GM19438 (cell line): ENCODE data around the gene PICALM.
"Not testable (repeated sequence)": the region's sequence is repeated elsewhere in the genome, so short reads cannot be mapped to it uniquely, and the experiment has no call there.

Source experiments
- ATAC-seq: cut with Tn5 transposase; IDR thresholded peaks from one replicate; pipeline ENCODE4 v1.9.1; 2021; ENCODE audit warnings: low read depth; ENCODE audit not compliant: unreplicated experiment

The PICALM gene, protein sequence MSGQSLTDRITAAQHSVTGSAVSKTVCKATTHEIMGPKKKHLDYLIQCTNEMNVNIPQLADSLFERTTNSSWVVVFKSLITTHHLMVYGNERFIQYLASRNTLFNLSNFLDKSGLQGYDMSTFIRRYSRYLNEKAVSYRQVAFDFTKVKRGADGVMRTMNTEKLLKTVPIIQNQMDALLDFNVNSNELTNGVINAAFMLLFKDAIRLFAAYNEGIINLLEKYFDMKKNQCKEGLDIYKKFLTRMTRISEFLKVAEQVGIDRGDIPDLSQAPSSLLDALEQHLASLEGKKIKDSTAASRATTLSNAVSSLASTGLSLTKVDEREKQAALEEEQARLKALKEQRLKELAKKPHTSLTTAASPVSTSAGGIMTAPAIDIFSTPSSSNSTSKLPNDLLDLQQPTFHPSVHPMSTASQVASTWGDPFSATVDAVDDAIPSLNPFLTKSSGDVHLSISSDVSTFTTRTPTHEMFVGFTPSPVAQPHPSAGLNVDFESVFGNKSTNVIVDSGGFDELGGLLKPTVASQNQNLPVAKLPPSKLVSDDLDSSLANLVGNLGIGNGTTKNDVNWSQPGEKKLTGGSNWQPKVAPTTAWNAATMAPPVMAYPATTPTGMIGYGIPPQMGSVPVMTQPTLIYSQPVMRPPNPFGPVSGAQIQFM

DNA sequence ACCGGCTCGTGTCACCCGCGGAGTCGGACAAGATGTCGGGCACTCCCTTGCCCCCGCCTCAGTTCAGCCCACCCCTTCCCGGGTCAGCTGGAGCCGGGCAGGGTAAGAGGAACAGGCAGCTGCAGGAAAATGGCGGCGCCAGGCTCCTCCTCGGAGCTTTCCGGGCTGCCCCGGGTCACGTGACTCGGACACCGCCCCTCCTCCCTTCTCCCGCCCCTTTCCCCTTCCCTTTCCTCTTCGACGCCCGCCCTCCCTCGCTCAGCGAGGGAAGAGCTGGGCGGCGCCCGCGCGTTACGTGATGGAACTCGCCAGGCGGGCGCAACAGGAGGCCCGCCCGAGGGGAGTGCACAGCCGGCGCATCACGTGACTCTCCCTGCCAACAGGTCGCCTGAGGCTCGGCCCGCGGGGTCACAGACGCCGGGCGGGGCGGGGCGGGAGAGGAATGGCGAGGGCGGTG, at the start of gene PICALM:
Gene PICALM, minus strand, starts transcription at position 134 of the 457 bp plus-strand sequence. CDS start 304 bp downstream, outside the sequence.
- ATAC-seq, result peak; percentile 82

DNA sequence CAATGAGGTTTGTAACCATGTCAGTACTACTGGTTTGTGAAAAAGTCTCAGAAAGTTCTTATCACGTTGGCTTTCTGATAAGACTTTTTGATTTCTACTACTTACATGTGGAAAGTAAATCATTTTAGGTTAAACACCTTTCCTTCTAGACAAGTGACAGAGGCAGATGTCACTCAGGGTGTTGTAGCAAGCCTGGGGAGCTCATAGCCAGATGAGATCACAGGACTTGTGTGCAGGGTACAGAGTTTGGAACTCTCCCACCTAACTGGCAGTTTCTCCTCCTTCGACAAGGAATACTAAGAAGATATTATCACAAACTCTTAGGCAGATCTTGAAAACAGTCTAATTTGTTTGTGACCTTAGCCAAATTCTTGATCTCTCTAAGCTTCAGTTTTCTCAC, 49.4 kb upstream of the PICALM start:
- ATAC-seq, result no peak

DNA sequence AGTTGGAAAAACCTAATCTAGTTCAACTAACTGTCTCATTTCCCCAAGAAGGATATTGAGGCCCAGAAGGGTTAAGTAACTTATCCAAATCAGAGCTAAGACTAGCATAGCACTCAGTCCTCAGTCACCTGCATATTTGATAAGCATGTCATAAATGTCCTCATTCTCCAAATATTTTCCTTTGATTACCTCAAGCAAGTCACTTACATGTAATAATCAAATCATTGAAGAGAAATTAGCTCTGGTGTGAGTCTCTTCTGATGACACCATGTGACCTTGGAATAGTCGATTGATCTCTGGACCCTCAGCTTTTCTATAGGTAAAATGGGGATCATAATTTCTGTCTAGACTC, 48.8 kb upstream of the PICALM start:
- no peak for ATAC-seq

DNA sequence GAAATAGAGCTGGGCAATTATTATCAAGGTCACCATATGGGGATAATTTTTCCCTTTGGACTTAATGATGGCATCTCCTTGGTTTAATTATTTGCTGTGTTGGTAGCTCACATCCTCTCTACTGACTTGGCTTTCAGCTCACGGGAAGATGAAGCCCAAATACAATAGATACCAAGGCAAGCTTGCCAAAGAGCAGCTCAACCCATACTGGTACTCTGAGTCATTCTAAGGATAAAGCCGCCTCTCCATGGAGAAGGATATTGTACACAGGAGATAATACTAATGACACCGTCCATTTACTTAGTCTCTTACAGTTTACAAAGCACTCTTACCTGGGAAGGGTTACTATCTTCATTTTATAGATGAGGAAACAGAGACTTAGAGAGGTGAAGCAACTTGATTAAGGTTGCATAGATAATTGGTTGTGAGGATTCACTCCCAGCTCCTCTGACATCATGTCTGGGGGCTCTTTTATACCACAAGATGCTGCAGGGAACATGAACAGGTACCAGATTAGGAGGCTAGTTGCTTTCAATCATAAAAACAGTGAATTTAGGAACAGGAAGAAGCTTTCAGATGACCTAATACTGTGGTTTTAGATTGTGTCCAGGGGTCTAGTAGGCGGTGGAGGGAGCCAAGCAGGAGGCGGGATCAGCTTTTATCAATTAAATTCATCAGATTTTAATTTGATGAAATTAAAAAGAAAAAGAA, 48.3 kb upstream of the PICALM start:
- no peak for ATAC-seq

DNA sequence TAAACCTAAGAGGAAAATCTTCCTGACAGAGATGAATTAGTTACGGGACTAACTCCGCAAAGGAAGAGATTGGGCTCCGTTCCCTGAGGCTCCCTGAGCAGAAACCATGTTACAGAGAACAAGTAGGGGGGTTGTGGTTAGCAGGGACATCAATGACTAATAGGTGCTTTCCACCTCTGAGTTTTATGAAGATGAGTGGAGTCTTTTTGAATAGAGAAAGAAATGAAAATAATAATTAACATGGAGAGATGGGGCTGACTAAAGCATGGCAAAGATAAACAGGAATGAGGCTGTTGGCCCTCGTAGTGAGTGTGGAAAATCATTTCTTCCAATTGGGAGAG, 47.5 kb upstream of the PICALM start:
- ATAC-seq, result peak; percentile 86

DNA sequence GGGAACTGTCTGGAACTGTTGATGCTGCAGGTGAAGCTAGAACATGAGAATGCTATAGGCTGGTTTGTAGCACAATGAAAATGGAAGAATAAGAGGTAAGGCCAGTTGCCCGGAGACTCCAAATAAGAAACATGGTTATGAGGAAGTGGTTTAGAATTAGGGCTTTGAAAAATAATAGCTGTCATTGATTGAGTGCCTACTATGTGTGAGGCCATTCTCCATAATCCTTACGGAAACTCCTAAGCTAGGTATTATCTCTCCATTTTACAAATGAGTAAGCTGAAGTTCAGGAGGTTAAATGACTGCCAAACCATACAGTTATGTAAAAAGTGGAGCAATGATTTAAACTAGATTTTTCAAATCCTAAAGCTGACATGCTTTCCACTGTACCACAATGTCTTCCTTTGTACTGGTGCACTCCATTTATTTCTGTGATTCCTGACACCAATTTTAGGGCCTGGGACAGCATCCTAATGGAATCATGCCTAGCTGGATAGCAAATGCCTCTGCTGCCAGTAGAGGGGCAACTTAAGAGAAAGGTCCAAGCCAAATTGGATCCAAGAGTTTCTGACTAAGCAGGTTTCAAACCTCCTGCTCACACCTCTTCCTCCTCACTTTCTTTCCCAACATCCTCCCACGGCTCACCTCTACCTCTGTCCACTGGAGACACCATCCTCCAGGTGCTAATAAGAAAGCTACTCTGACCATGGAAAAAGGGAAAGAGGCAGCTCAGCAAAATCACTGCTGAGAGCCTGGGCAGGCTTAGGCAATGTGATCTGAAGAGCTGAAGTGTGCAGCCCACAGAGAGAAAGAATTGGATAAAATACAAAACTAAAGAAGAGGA, 46.9 kb upstream of the PICALM start:
- ATAC-seq, result peak; percentile 30

DNA sequence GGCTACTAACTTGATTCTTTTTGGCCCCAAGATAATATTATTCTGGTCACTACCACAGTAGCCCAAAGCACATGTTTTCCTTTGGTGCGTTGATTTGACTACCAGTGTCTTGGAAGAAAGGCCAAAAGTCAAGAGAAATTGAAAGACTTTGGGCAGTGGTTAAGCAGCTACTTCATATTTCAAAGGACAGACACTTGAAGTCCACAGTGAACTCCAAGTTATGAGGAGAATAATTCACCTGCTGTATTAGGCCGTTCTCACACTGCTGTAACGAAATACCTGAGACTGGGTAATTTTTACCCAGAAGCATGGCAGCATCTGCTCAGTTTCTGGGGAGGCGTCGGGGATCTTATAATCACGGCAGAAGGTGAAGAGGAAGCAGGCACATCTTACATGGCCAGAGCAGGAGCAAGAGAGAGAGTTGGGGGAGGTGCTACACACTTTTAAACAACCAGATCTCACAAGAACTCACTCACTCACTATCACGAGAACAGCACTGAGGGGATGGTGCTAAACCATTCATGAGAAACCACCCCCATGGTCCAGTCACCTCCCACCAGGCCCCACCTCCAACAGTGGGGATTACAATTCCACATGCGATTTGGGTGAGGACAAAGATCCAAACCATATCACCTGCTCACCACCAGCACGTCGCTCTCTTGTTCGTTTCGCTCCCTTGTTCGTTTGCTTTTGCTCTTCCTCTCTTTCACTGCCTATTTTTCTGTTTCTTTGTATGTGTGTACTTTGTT, 40.2 kb upstream of the PICALM start:
- no peak for ATAC-seq

DNA sequence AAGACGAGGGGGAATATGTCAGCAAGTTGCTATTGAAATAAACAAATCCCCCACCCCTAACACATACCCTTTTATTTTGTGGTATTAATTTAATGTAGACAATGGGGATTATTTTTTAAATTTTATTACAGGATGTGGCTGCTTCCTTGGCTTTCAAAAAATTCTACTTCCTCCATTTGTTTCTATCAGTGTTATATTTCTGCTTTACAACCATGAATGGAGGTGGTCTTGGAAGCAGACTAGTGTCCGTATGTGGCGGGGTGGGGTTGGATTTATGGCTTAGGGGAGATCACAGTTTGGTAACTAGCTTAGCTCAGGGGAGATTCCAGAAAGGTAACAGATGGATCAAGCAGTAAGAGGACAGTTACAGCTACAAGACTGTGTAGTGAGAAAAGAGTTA, 39.3 kb upstream of the PICALM start:
- no peak for ATAC-seq

DNA sequence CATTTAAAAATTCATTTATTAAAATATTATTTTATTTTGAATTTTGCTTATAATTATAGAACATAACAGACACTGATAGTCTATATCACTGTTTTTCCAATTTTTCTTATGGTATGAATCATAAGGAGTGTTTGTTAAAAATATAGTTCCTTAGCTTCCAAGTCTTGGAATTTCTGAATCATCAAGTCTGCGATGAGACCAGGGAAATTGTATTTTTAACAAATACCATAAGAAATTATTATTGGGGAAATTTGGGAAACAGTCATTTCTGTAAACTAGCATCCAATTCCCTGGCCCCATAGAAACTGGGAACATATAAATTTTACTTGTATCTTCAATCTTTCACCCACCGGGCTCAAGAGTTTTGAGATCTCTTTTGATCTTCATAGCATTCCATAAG, 38.0 kb upstream of the PICALM start:
- ATAC-seq, result no peak

DNA sequence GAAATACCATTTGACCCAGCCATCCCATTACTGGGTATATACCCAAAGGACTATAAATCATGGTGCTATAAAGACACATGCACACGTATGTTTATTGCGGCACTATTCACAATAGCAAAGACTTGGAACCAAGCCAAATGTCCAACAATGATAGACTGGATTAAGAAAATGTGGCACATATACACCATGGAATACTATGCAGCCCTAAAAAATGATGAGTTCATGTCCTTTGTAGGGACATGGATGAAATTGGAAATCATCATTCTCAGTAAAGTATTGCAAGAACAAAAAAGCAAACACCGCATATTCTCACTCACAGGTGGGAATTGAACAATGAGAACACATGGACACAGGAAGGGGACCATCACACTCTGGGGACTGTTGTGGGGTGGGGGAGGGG, 37.1 kb upstream of the PICALM start:
- not testable (repeated sequence) for ATAC-seq

DNA sequence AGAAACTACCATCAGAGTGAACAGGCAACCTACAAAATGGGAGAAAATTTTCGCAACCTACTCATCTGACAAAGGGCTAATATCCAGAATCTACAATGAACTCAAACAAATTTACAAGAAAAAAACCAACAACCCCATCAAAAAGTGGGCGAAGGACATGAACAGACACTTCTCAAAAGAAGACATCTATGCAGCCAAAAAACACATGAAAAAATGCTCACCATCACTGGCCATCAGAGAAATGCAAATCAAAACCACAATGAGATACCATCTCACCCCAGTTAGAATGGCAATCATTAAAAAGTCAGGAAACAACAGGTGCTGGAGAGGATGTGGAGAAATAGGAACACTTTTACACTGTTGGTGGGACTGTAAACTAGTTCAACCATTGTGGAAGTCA, 36.7 kb upstream of the PICALM start:
- not testable (repeated sequence) for ATAC-seq

DNA sequence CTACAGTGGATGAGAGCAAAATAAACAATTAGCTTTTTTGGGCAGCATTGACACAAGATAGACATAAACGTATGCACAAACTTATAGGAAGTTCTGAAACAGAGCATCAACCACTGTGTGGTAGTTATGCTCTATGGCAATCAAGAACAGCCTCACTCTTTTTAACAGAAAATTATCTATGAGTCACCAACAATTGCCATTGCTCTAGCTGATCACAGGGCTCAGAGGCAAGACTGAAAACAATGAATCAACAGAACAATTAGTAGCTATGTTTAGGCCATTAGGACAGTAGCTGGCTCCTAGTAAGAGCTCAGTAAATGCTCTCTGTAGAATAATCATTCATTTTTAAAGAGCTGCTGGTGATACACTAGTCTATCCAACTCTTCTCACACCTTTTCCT, 34.9 kb upstream of the PICALM start:
- ATAC-seq, result no peak

DNA sequence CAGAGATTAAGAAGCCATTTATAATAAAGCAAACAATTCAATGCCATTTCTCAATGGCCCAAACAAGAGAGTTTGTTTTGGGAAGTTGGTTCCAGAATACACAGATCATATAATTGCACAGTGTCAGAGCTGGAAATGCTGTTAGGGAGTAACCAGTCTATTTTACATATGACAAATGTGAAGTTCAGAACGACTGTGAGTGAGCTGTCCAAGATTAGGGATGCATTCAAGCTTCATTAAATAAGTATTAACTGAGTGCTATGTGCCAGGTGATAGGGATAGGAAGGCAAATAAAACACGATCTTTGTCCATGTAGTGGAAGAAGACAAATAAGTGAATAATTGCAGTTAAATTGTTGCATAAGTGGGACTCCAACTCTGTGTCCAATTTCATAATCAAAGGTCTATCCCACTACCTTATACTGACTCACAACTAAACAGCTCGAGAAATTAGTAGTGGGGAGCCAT, 33.1 kb upstream of the PICALM start:
- no peak for ATAC-seq

DNA sequence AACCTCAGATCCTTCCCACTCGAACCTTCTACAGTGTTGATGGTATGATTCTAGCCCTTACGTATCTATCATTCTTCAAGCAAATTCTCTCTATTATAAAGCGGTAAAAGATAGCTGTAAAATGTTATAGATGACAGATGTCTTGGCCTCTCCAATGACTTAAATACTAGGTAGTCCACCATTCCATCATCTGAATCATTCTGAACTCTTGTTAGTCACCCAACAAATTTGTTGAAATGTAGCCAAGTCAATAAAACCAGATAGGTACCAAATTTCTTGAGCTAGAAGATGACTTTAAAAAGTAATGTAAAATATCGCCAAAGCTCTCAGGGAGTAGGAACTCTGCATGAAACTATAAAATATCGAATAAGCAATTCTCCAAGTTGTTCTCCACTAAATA, 32.6 kb upstream of the PICALM start:
- ATAC-seq, result no peak

DNA sequence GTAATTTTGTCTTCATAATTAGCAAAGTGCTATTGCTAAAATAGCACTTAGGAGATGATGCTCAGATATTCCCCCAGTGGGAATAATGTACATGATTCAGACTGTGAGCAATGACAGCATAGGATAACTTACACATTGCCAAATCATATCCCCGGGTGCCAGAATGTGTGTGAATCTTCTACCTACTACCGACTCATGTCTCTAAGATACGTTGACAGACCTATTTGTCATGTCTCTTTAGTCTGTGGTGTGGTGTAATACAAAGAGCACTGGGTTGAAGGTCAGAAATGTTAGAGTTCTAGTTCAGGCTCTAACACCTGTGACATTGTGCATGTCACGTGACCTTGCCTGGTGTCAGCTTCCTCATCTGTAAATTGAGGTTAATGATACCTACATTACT, 31.0 kb upstream of the PICALM start:
- no peak for ATAC-seq

DNA sequence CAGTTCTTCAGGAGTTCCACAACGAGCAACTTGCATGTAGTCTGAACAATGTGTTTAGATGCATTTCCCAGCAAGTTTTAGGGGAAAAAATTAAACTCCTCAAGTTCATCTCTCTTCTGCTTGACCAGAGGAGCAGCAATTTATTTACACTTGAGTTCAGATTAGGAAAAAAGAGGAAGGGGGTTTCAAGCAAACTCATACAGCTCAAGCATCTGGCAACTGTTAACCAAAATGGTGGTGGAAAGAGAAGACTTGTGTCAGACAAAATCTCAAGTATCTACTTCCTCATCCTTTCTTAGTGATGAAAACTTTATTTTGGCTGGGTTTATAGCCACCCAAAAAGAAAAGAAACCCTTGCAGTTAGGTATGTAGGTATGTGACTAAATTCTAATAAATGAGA, 29.1 kb upstream of the PICALM start:
- no peak for ATAC-seq

DNA sequence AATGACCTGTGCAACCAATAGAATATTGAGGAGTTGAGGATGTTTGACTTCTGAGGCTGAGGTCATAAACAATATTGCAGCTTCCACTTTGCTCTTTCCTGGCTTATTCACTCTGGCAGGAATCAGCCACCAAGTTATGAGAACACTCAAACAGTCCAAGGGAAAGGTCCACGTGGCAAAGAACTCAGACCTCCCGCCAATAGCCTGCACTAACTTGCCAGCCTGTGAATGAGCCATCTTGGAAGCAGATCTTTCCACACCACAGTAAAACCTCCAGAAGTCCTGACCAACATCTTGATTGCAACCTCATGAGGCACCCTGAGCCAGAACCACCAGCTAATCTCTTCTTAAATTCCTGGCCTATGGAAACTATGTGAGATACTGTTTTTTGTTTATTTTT, 22.7 kb upstream of the PICALM start:
- no peak for ATAC-seq

DNA sequence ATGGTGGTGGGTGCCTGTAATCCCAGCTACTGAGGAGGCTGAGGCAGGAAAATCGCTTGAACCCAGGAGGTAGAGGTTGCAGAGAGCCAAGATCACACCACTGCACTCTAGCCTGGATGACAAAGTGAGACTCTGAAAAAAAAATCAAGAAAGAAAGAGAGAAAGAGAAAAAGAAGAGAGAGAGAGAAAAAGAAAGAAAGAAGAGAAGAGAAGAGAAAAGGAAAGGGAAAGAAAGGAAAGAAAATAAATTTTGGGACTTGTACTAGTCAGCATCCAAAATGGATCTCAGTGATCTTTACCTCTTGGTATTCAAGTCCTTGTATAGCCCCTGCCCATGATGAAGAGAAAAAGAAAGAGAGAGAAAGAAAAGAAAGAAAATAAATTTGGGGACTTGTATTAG, 22.2 kb upstream of the PICALM start:
- ATAC-seq, result no peak

DNA sequence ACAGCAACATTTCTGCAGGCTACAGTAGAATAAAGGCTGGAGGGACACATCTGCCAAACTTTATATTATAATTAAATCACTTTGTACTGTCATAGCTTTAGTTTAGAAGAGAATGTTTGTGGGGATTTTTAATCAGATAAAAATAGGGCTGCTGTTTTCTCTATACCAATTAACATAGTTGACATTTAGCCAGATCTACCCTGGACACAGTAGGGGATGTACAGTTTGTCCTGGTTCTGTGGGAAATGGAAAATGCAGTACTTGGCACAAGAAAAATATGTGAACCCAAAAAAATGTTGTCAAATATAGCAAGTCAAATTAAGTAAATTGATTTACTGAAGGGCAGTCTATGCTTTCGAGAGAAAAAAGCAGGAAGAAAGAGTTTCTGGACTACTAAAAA, 20.8 kb upstream of the PICALM start:
- no peak for ATAC-seq

DNA sequence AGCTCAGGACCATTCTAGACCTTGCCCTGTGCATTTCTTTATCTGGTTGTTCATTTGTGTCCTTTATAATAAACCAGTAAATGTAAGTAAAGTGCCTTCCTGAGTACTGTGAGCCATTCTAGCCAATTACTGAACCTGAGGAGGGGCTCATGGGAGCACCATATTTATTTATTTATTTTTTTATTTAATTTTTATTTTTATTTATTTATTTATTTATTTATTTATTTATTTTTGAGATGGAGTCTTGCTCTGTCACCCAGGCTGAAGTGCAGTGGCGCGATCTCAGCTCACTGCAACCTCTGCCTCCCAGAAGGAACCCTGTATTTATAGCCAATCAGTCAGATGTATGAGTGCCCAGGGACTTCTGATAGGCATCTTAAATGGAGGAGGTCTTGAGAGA, 18.8 kb upstream of the PICALM start:
- ATAC-seq, result not testable (repeated sequence)
